Mammary microvascular endothelial cell (primary cell): ENCODE measurements around the gene AHCYL1. TPM values are rescaled to one million over a fixed set of nuclear protein-coding genes. Genes with fewer than 3 reads are reported as not detected.

Experiments
- total RNA-seq: library from RNA; depleted of rRNA; stranded (reverse); fragments of >200 nt; gene quantifications from 2 replicates; pipeline ENCODE4 v1.2.3, GENCODE V29; 2015

Gene AHCYL1
- total RNA-seq: 26.6 and 29.8 TPM in 2 replicates

GRCh38 chr1:109984456-109985246 is at the start of gene AHCYL1:
AHCYL1 (plus strand) TSS chr1:109984765; CDS start chr1:109985053, 288 bp downstream.

GRCh38 chr1:110034451-110035235 is 50.1 kb downstream of the AHCYL1 start, which contains the start of gene STRIP1:
STRIP1 (plus strand) TSS chr1:110034624; CDS start chr1:110034638, 14 bp downstream.

GRCh38 chr1:110070671-110071242 is 86.2 kb downstream of the AHCYL1 start, which contains the start of gene ALX3:
ALX3 (minus strand) TSS chr1:110070672; CDS start chr1:110070612, 60 bp downstream.

Other genes with a start within 250 kb of the AHCYL1 start
- 27.5 and 29.4 TPM in 2 replicates for gene GSTM3, start 243.7 kb upstream of the AHCYL1 start, total RNA-seq
- 0.10 TPM in 1 of 2 replicates, not detected in the other for gene EPS8L3, start 220.8 kb upstream of the AHCYL1 start, total RNA-seq
- gene CSF1, start 73.9 kb upstream of the AHCYL1 start, total RNA-seq: 24.6 and 31.0 TPM in 2 replicates
- 32.0 and 32.2 TPM in 2 replicates for gene STRIP1, start 49.9 kb downstream of the AHCYL1 start, total RNA-seq
- not detected in 2 replicates for gene ALX3, start 85.9 kb downstream of the AHCYL1 start, total RNA-seq
- gene UBL4B, start 127.7 kb downstream of the AHCYL1 start, total RNA-seq: not detected in 2 replicates
- gene SLC6A17, start 165.7 kb downstream of the AHCYL1 start, total RNA-seq: 2.0 and 2.4 TPM in 2 replicates
- 7.1 and 8.3 TPM in 2 replicates for gene KCNC4, start 225.5 kb downstream of the AHCYL1 start, total RNA-seq